ENCODE results near the gene SHISA6.

The SHISA6 gene

GRCh38 chr17:11495613-11496012 lies 254.6 kb downstream of the SHISA6 start:
- Mint-ChIP-seq H3K9me3 (peaks cover 20% of the 10 kb centered on the region), H3K4me1 (ENCODE audit: low read depth) (no peaks in the 10 kb centered on the region), H3K4me3 (no peak overlapping the region), H3K36me3 (ENCODE audit: low read depth) (no peaks in the 10 kb centered on the region), H3K27me3 (ENCODE audit: low read depth) (no peaks in the 10 kb centered on the region), H3K27ac (no peak overlapping the region)

GRCh38 chr17:11499881-11500280 lies 258.9 kb downstream of the SHISA6 start:
- Mint-ChIP-seq H3K36me3 (ENCODE audit: low read depth) (no peaks in the 10 kb centered on the region), H3K27ac (no peak overlapping the region), H3K4me3 (no peak overlapping the region), H3K9me3 (peaks cover 26% of the 10 kb centered on the region), H3K4me1 (ENCODE audit: low read depth) (no peaks in the 10 kb centered on the region), H3K27me3 (ENCODE audit: low read depth) (no peaks in the 10 kb centered on the region)

GRCh38 chr17:11503308-11504035 lies 262.5 kb downstream of the SHISA6 start:
- no peaks in the 10 kb centered on the region for H3K4me1 Mint-ChIP-seq (ENCODE audit: low read depth)
- peaks cover 23% of the 10 kb centered on the region for H3K9me3 Mint-ChIP-seq
- no peak overlapping the region for H3K27ac Mint-ChIP-seq
- no peaks in the 10 kb centered on the region for H3K27me3 Mint-ChIP-seq (ENCODE audit: low read depth)
- H3K36me3 Mint-ChIP-seq (ENCODE audit: low read depth), result no peaks in the 10 kb centered on the region
- no peak overlapping the region for H3K4me3 Mint-ChIP-seq

GRCh38 chr17:11506635-11507034 lies 265.6 kb downstream of the SHISA6 start:
- no peaks in the 10 kb centered on the region for H3K4me1 Mint-ChIP-seq (ENCODE audit: low read depth)
- peaks cover 19% of the 10 kb centered on the region for H3K9me3 Mint-ChIP-seq
- no peak overlapping the region for H3K4me3 Mint-ChIP-seq
- no peaks in the 10 kb centered on the region for H3K27me3 Mint-ChIP-seq (ENCODE audit: low read depth)
- no peak overlapping the region for H3K27ac Mint-ChIP-seq
- H3K36me3 Mint-ChIP-seq (ENCODE audit: low read depth), result no peaks in the 10 kb centered on the region

- no peak overlapping the region for H3K27ac Mint-ChIP-seq
- H3K4me1 Mint-ChIP-seq (ENCODE audit: low read depth), result no peaks in the 10 kb centered on the region
- peaks cover 4% of the 10 kb centered on the region for H3K9me3 Mint-ChIP-seq
- no peaks in the 10 kb centered on the region for H3K36me3 Mint-ChIP-seq (ENCODE audit: low read depth)
- H3K4me3 Mint-ChIP-seq, result no peak overlapping the region
- H3K27me3 Mint-ChIP-seq (ENCODE audit: low read depth), result no peaks in the 10 kb centered on the region
Observed at GRCh38 chr17:11511696-11512095, 270.7 kb downstream of the SHISA6 start.

- peaks cover 4% of the 10 kb centered on the region for H3K9me3 Mint-ChIP-seq
- H3K4me3 Mint-ChIP-seq, result no peak overlapping the region
Observed at GRCh38 chr17:11514565-11514964, 273.6 kb downstream of the SHISA6 start.

GRCh38 chr17:11514981-11515680 lies 274.1 kb downstream of the SHISA6 start:
- Mint-ChIP-seq H3K36me3 (ENCODE audit: low read depth) (no peaks in the 10 kb centered on the region), H3K4me3 (no peak overlapping the region), H3K27me3 (ENCODE audit: low read depth) (no peaks in the 10 kb centered on the region), H3K9me3 (peaks cover 4% of the 10 kb centered on the region), H3K4me1 (ENCODE audit: low read depth) (no peaks in the 10 kb centered on the region), H3K27ac (no peak overlapping the region)

More at GRCh38 chr17:11514565-11514964, 273.6 kb downstream of the SHISA6 start:
- Mint-ChIP-seq H3K36me3 (ENCODE audit: low read depth) (no peaks in the 10 kb centered on the region), H3K4me1 (ENCODE audit: low read depth) (no peaks in the 10 kb centered on the region), H3K27me3 (ENCODE audit: low read depth) (no peaks in the 10 kb centered on the region), H3K27ac (no peak overlapping the region)

- Mint-ChIP-seq H3K4me1 (ENCODE audit: low read depth) (no peaks in the 10 kb centered on the region), H3K27me3 (ENCODE audit: low read depth) (no peaks in the 10 kb centered on the region), H3K9me3 (peaks cover 4% of the 10 kb centered on the region), H3K36me3 (ENCODE audit: low read depth) (no peaks in the 10 kb centered on the region), H3K27ac (no peak overlapping the region), H3K4me3 (no peak overlapping the region)
Observed at GRCh38 chr17:11515901-11516300, 274.9 kb downstream of the SHISA6 start.

GRCh38 chr17:11535231-11535630 lies 294.2 kb downstream of the SHISA6 start:
- Mint-ChIP-seq H3K4me1 (ENCODE audit: low read depth) (no peaks in the 10 kb centered on the region), H3K27me3 (ENCODE audit: low read depth) (no peaks in the 10 kb centered on the region), H3K9me3 (peaks cover 56% of the 10 kb centered on the region), H3K4me3 (no peak overlapping the region), H3K27ac (no peak overlapping the region), H3K36me3 (ENCODE audit: low read depth) (no peaks in the 10 kb centered on the region)

- H3K36me3 Mint-ChIP-seq (ENCODE audit: low read depth), result no peaks in the 10 kb centered on the region
- peaks cover 54% of the 10 kb centered on the region for H3K9me3 Mint-ChIP-seq
- H3K4me3 Mint-ChIP-seq, result no peak overlapping the region
- no peaks in the 10 kb centered on the region for H3K27me3 Mint-ChIP-seq (ENCODE audit: low read depth)
- no peaks in the 10 kb centered on the region for H3K4me1 Mint-ChIP-seq (ENCODE audit: low read depth)
- H3K27ac Mint-ChIP-seq, result no peak overlapping the region
Observed at GRCh38 chr17:11538366-11538765, 297.4 kb downstream of the SHISA6 start.

- H3K36me3 Mint-ChIP-seq (ENCODE audit: low read depth), result no peaks in the 10 kb centered on the region
- H3K4me1 Mint-ChIP-seq (ENCODE audit: low read depth), result no peaks in the 10 kb centered on the region
- H3K27ac Mint-ChIP-seq, result no peak overlapping the region
- no peak overlapping the region for H3K4me3 Mint-ChIP-seq
- peaks cover 48% of the 10 kb centered on the region for H3K9me3 Mint-ChIP-seq
- H3K27me3 Mint-ChIP-seq (ENCODE audit: low read depth), result no peaks in the 10 kb centered on the region
Observed at GRCh38 chr17:11539637-11540036, 298.6 kb downstream of the SHISA6 start.

- Mint-ChIP-seq H3K27ac (no peak overlapping the region), H3K36me3 (ENCODE audit: low read depth) (no peaks in the 10 kb centered on the region), H3K27me3 (ENCODE audit: low read depth) (no peaks in the 10 kb centered on the region), H3K4me3 (no peak overlapping the region), H3K4me1 (ENCODE audit: low read depth) (no peaks in the 10 kb centered on the region), H3K9me3 (peaks cover 19% of the 10 kb centered on the region)
Observed at GRCh38 chr17:11545002-11545401, 304.0 kb downstream of the SHISA6 start.

GRCh38 chr17:11545696-11546095 lies 304.7 kb downstream of the SHISA6 start:
- H3K4me3 Mint-ChIP-seq, result no peak overlapping the region
- H3K9me3 Mint-ChIP-seq, result peaks cover 13% of the 10 kb centered on the region
- H3K4me1 Mint-ChIP-seq (ENCODE audit: low read depth), result no peaks in the 10 kb centered on the region
- no peaks in the 10 kb centered on the region for H3K27me3 Mint-ChIP-seq (ENCODE audit: low read depth)
- H3K27ac Mint-ChIP-seq, result no peak overlapping the region
- H3K36me3 Mint-ChIP-seq (ENCODE audit: low read depth), result no peaks in the 10 kb centered on the region

- H3K9me3 Mint-ChIP-seq, result peaks cover 9% of the 10 kb centered on the region
- no peaks in the 10 kb centered on the region for H3K4me1 Mint-ChIP-seq (ENCODE audit: low read depth)
- no peak overlapping the region for H3K27ac Mint-ChIP-seq
- no peaks in the 10 kb centered on the region for H3K36me3 Mint-ChIP-seq (ENCODE audit: low read depth)
- no peaks in the 10 kb centered on the region for H3K27me3 Mint-ChIP-seq (ENCODE audit: low read depth)
- no peak overlapping the region for H3K4me3 Mint-ChIP-seq
Observed at GRCh38 chr17:11547853-11548252, 306.8 kb downstream of the SHISA6 start.

- H3K9me3 Mint-ChIP-seq, result peaks cover 10% of the 10 kb centered on the region
- no peaks in the 10 kb centered on the region for H3K36me3 Mint-ChIP-seq (ENCODE audit: low read depth)
- no peaks in the 10 kb centered on the region for H3K4me1 Mint-ChIP-seq (ENCODE audit: low read depth)
- no peaks in the 10 kb centered on the region for H3K27me3 Mint-ChIP-seq (ENCODE audit: low read depth)
- no peak overlapping the region for H3K27ac Mint-ChIP-seq
- no peak overlapping the region for H3K4me3 Mint-ChIP-seq
Observed at GRCh38 chr17:11548398-11548797, 307.4 kb downstream of the SHISA6 start.

Data from T-helper 1 cell treated with Interleukin-12 subunit alpha and Interleukin-12 subunit beta and Interleukin-4 antibody, amounts not matched to agents 30 μg/mL and 1 μg/mL, for 36 hours (primary cell).